NK-92 treated with Interleukin-12 subunit alpha and Interleukin-12 subunit beta, amount 100 ng/mL, for 24 hours (cell line): Measurements from ENCODE around the gene ZNF571.

ENCODE experiments used
- DNase-seq: peaks from one replicate; lab custom pipeline; 2025; lab: John Stamatoyannopoulos, UW

The ZNF571 gene

DNA sequence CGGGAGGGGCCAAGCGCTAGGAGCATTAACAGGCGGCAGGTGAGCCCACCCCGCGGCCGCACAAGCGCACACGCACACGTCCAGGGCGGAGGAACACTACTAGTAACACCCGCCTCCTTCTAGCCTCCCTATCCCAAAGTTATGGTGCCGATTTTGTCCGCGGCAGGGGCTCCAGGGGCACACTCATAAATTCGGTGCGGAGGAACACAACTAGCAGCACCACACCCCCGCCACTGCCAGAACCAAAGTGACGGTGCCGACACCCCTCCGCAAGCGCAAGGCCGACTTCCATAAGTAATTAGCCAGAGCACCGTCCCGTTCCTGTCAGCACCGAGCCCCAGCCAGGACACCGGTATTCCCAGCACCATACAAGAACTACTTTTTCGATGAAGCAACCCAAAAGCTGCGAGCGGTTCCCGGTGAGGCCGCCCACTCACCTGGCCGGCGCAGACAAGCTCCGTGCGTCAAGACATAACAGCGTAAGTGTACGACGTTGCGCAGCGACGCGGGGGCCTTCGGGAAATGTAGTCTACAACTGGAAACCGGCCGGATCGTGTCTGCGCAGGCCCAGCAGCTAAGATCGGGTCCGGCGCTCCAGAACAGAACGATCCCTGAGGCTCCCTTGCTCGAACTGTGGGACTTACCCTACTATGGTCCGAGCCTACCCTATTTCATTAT lies at the start of gene ZNF571, which contains the start of gene ZNF540:
ZNF571 (minus strand) TSS at position 489 of the 678 bp plus-strand sequence. CDS start 8,116 bp downstream, outside the sequence.
ZNF540 (plus strand) TSS at position 573 of the 678 bp plus-strand sequence. CDS start 3,572 bp downstream, outside the sequence.
- DNase-seq = no peak

DNA sequence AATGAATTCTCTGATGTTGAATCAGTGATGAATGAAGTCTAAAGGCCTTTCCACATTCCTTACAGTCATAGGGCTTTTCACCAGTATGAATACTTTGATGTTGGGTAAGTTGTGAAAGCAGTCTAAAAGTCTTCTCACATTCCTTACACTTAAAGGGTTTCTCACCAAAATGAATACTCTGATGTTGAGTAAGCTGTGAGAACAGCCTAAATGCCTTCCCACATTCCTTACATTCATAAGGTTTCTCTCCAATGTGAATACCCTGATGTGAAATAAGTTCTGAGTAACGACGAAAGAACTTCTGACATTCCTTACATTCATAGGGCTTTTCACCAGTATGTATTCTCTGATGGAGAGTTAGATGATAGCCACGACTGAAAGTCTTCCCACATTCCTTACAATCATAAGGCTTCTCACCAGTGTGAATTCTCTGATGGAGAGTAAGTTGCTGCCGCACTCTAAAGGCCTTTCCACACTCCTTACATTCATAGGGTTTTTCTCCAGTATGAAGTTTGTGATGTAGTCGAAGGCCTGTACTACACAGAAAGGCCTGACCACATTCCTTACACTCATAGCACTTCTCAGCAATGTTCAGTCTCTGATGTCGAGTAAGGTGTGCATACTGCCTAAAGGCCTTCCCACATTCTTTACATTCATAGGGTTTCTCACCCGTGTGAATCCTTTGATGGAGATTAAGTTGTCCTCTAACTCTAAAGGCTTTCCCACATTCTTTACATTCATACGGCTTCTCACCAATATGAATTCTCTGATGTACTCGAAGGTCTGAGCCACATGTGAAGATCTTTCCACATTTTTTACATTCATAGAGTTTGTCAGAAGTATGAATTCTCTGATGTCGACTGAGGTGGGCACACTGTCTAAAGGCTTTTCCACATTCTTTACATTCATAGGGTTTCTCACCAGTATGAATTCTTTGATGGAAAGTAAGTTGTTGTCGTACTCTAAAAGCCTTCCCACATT lies 40.8 kb upstream of the ZNF571 start:
- no peak for DNase-seq

GRCh38 chr19:37594982-37595382 lies 390 bp upstream of the ZNF571 start:
- no peak for DNase-seq

DNA sequence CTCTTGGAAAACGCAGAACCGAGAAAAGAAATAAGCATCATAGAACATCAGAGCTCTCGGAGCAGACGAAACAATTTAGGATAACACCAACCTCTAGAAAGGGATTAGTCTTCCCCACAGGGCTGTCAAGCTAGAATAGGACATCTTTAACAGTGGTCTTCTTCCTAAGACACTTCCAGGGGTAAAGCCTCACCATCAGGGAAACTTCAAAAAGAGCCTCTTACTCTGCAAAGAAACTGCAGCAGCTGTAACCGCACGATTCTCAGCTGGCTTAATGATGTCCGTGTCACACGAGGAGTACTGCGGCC lies 642 bp downstream of the ZNF571 start:
- no peak for DNase-seq

DNA sequence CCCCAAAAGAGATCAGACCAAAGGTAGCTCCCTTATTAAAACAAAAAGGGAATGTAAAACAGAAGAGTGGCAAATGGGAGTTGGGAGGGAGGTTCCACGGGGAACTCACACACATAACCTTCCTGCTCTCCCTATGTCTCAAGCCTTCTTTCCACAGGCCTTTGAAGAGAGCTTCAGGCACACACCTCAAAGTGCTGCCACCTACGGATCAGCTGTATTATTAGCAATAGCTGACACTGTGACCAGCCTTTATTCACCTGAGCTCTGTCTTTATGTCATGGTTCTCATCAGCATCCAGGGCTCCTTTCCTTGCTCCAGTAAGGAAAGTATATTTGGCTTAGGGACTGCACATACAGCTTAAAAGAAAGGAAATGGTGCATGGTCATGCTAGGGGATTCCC lies 11.3 kb downstream of the ZNF571 start:
- DNase-seq = no peak

- no peak for DNase-seq
Measured at GRCh38 chr19:37572203-37572602, 22.4 kb downstream of the ZNF571 start.

GRCh38 chr19:37565370-37565669 lies 29.3 kb downstream of the ZNF571 start:
- no peak for DNase-seq

DNA sequence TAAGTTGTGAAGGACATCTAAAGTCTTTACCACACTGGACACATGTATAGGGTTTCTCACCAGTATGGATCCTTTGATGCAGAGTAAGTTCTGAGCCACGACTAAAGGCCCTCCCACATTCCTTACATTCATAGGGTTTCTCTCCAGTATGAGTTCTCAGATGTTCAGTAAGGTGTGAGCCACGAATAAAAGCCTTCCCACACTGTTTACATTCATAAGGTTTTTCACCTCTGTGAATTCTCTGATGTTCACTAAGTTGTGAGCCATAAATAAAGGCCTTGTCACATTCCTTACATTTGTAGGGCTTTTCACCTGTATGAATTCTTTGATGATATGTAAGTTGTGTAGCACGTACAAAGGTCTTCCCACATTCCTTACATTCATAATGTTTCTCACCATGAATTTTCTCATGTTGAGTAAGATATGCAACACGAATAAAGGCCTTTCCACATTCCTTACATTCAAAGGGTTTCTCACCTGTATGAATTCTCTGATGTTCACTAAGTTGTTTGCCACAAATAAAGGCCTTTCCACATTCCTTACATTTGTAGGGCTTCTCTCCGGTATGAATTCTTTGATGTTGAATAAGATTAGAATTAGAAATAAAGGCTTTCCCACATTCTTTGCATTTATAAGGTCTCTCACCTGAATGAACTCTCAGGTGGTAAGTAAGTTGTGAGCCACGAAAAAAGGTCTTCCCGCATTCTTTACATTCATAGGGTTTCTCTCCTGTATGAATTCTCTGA lies 29.8 kb downstream of the ZNF571 start:
- DNase-seq = no peak

- DNase-seq = no peak
Measured at GRCh38 chr19:37563518-37563917, 31.1 kb downstream of the ZNF571 start.

- no peak for DNase-seq
Measured at GRCh38 chr19:37551129-37551993, 43.2 kb downstream of the ZNF571 start.

DNA sequence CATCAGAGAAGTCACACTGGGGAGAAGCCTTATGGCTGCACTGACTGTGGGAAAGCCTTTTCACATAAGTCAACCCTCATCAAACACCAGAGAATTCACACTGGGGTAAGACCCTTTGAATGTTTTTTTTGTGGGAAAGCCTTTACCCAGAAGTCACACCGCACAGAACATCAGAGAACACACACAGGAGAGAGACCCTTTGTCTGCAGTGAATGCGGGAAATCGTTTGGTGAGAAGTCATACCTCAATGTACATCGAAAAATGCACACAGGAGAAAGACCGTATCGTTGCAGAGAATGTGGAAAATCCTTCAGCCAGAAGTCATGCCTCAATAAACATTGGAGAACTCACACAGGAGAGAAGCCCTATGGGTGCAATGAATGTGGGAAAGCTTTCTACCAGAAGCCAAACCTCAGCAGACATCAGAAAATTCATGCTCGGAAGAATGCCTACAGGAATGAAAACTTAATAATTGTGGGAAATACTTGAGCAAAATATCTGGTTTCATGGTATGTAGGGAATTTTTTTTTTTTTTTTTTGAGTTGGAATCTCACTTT lies 57.1 kb downstream of the ZNF571 start:
- no peak for DNase-seq

DNA sequence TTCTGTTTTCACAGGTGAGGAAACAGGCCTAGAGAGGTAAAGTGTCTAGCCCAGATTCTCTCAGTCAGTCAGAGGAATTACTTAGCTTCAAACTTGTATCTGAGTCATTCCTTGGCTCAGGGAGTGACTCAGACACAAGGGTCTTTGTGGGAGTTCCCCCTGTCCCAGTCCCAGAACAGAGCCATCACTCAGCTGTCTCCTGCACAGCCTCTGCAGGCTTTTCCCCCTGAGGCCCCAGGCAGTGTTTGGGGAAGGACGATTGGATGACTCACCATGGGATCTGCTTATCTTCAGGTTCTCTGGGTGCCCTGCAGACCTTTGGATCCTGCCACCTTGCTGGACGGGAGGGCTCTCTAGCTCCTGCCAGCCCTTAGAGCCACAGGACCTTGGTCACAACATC lies 74.7 kb downstream of the ZNF571 start:
- DNase-seq = no peak
